HG03135 (cell line): ENCODE data around the gene WFDC5.

Experiments
- ATAC-seq: cut with Tn5 transposase; IDR thresholded peaks from one replicate; pipeline ENCODE4 v1.9.1; 2021; ENCODE audit warnings: mild to moderate bottlenecking, moderate library complexity; ENCODE audit not compliant: unreplicated experiment

WFDC5 gene

GRCh38 chr20:45115829-45116228 is 855 bp upstream of the WFDC5 start:
- ATAC-seq: no peak

- ATAC-seq: no peak
Measured at GRCh38 chr20:45115386-45115774, 406 bp upstream of the WFDC5 start.

- no peak for ATAC-seq
Measured at GRCh38 chr20:45113865-45114264, 1.1 kb downstream of the WFDC5 start.

GRCh38 chr20:45112754-45113153 is 2.2 kb downstream of the WFDC5 start:
- no peak for ATAC-seq

- ATAC-seq: no peak
Measured at GRCh38 chr20:45111799-45112471, 3.0 kb downstream of the WFDC5 start.

- ATAC-seq: no peak
Measured at GRCh38 chr20:45111285-45111684, 3.7 kb downstream of the WFDC5 start.

- ATAC-seq: no peak
Measured at GRCh38 chr20:45110301-45110700, 4.7 kb downstream of the WFDC5 start.

- no peak for ATAC-seq
Measured at GRCh38 chr20:45109634-45110033, 5.3 kb downstream of the WFDC5 start.

- ATAC-seq: no peak
Measured at GRCh38 chr20:45105317-45105716, 9.7 kb downstream of the WFDC5 start.

- ATAC-seq: no peak
Measured at GRCh38 chr20:45104786-45105185, 10.2 kb downstream of the WFDC5 start.

GRCh38 chr20:45103072-45103471 is 11.9 kb downstream of the WFDC5 start:
- no peak for ATAC-seq

GRCh38 chr20:45101333-45101850 is 13.6 kb downstream of the WFDC5 start:
- ATAC-seq: no peak

- no peak for ATAC-seq
Measured at GRCh38 chr20:45100563-45101245, 14.3 kb downstream of the WFDC5 start, which contains the start of gene KCNS1. TSS of gene KCNS1 (minus strand) at chr20:45101127. CDS start at chr20:45099236, 1,891 bp downstream.

GRCh38 chr20:45098103-45098773 is 16.7 kb downstream of the WFDC5 start:
- ATAC-seq: no peak

- ATAC-seq: no peak
Measured at GRCh38 chr20:45097485-45098102, 17.4 kb downstream of the WFDC5 start.

GRCh38 chr20:45096781-45097180 is 18.2 kb downstream of the WFDC5 start:
- no peak for ATAC-seq

GRCh38 chr20:45095805-45096238 is 19.2 kb downstream of the WFDC5 start:
- no peak for ATAC-seq

- no peak for ATAC-seq
Measured at GRCh38 chr20:45094864-45095574, 20.0 kb downstream of the WFDC5 start.

GRCh38 chr20:45094201-45094600 is 20.8 kb downstream of the WFDC5 start:
- ATAC-seq: no peak

GRCh38 chr20:45092898-45093297 is 22.1 kb downstream of the WFDC5 start:
- ATAC-seq: no peak

GRCh38 chr20:45091366-45091765 is 23.6 kb downstream of the WFDC5 start:
- no peak for ATAC-seq
